ENCODE data around the gene GAS6.

GAS6 gene

GRCh38 chr13:113850722-113851479 lies 13.0 kb downstream of the GAS6 start:
- DNase-seq: no peak

GRCh38 chr13:113849981-113850721 lies 13.7 kb downstream of the GAS6 start:
- DNase-seq: no peak

- DNase-seq: no peak
Measured at GRCh38 chr13:113849546-113849945, 14.3 kb downstream of the GAS6 start.

GRCh38 chr13:113848431-113849260 lies 15.2 kb downstream of the GAS6 start:
- no peak for DNase-seq

GRCh38 chr13:113848020-113848419 lies 15.9 kb downstream of the GAS6 start:
- DNase-seq: no peak

- DNase-seq: peak in 1 of 2 donors; percentile 14
Measured at GRCh38 chr13:113846636-113847318, 17.1 kb downstream of the GAS6 start.

- no peak for DNase-seq
Measured at GRCh38 chr13:113845723-113846635, 17.9 kb downstream of the GAS6 start.

GRCh38 chr13:113845055-113845454 lies 18.8 kb downstream of the GAS6 start:
- no peak for DNase-seq

- DNase-seq: no peak
Measured at GRCh38 chr13:113843864-113844556, 19.9 kb downstream of the GAS6 start.

- DNase-seq: no peak
Measured at GRCh38 chr13:113843063-113843654, 20.7 kb downstream of the GAS6 start.

GRCh38 chr13:113842336-113843062 lies 21.4 kb downstream of the GAS6 start:
- DNase-seq: no peak

GRCh38 chr13:113841353-113841650 lies 22.6 kb downstream of the GAS6 start:
- DNase-seq: no peak

GRCh38 chr13:113840541-113841352 lies 23.1 kb downstream of the GAS6 start:
- DNase-seq: no peak

GRCh38 chr13:113839536-113840204 lies 24.2 kb downstream of the GAS6 start:
- no peak for DNase-seq

- DNase-seq: no peak
Measured at GRCh38 chr13:113838711-113839201, 25.1 kb downstream of the GAS6 start.

GRCh38 chr13:113837560-113838355 lies 26.1 kb downstream of the GAS6 start:
- no peak for DNase-seq

- no peak for DNase-seq
Measured at GRCh38 chr13:113836768-113837559, 26.9 kb downstream of the GAS6 start.

Measured in activated CD4-positive, alpha-beta T cell treated with anti-CD3 and anti-CD28 coated beads for 4 hours (primary cell).